ENCODE data around the gene GBP2. TPM values are rescaled to one million over a fixed set of nuclear protein-coding genes. Genes with fewer than 3 reads are reported as not detected.

The GBP2 gene
- total and polyA plus RNA-seq, 2 donors (not counting 3 experiments of a cell fraction or from before 2014, with no cell fraction given) = 13.1 to 30.2 TPM

GRCh38 chr1:89095737-89096136 is 30.2 kb downstream of the GBP2 start:
- ChIA-PET CTCF (interaction anchor here (1.1 kb wide), 1 partner anchor 10 kb away, joined by 6 read pairs; no protein-coding TSS in a partner anchor), POLR2A (no interaction called here)
- dilution Hi-C loops (cut with MboI; ENCODE audit: extremely low pct_ligation_motif_present, low sequenced_read_pairs) = no loop called here

GRCh38 chr1:89089962-89090361 is 36.0 kb downstream of the GBP2 start:
- no peaks in the 10 kb centered on the region for H3K4me1 ChIP-seq (ENCODE audit: control insufficient read depth, extremely low read depth, insufficient read depth, low read length)
- DNase-seq (ENCODE audit: low read depth, low spot score) = no peak
- H3K4me2 ChIP-seq (ENCODE audit: insufficient read depth, low read length) = no peak overlapping the region
- TF ChIP-seq EZH2 (IDR thresholded peaks at IDR 0.05; ENCODE audit: borderline replicate concordance, low read depth, low read length, severe bottlenecking) (no peak), MYC (IDR thresholded peaks at IDR 0.05; ENCODE audit: low read depth, low read length) (no peak), POLR2A (IDR thresholded peaks at IDR 0.05; ENCODE audit: low read depth, low read length) (no peak), FOS (IDR thresholded peaks at IDR 0.05; ENCODE audit: borderline replicate concordance, insufficient read depth, low read length) (no peak), GATA2 (IDR thresholded peaks at IDR 0.05; ENCODE audit: insufficient read depth, insufficient read length, low read depth, low read length) (no peak), JUN (IDR thresholded peaks at IDR 0.05; ENCODE audit: borderline replicate concordance, insufficient read depth, insufficient read length, low read depth) (no peak), CTCF (IDR thresholded peaks at IDR 0.05; ENCODE audit: extremely low read depth in 1 of 2, insufficient read depth in 1 of 2, low read depth in 1 of 2, low read length in 2 of 2) (no peak), MAX (IDR thresholded peaks at IDR 0.05; ENCODE audit: insufficient read depth, insufficient read length) (no peak), POLR2AphosphoS5 (IDR thresholded peaks at IDR 0.05; ENCODE audit: insufficient read depth, low read depth, low read length) (no peak)
- H3K27ac ChIP-seq (ENCODE audit: insufficient read depth, low read depth, low read length) = no peak overlapping the region
- no peak for FAIRE-seq
- BruUV-seq (replicated peaks) = no TSS peak
- intact Hi-C loops (cut with micrococcal nuclease) (loop anchor here (5.0 kb wide), 1 partner anchor 118 kb away; no protein-coding TSS in a partner anchor), dilution Hi-C loops (cut with MboI; ENCODE audit: extremely low pct_ligation_motif_present, low sequenced_read_pairs) (no loop called here)
- no peaks in the 10 kb centered on the region for H3K9me1 ChIP-seq (replicated peaks; ENCODE audit: control insufficient read depth, extremely low read depth, insufficient read depth, low read length)
- CTCF ChIA-PET = no interaction called here
- no peaks in the 10 kb centered on the region for H3K36me3 ChIP-seq (ENCODE audit: control insufficient read depth in 2 of 2, extremely low read depth in 1 of 2, insufficient read depth in 2 of 2, low read length in 2 of 2)
- no peaks in the 10 kb centered on the region for H3K9me3 ChIP-seq (replicated peaks; ENCODE audit: control insufficient read depth, insufficient read depth, low read length)
- no peak overlapping the region for H3K4me3 ChIP-seq (replicated peaks in 1 of 3; ENCODE audit: insufficient read depth in 1 of 3, low read depth in 1 of 3, low read length in 3 of 3)
- H3K27me3 ChIP-seq (ENCODE audit: control insufficient read depth in 2 of 2, insufficient read depth in 2 of 2, low read length in 2 of 2) = no peaks in the 10 kb centered on the region
- H2AFZ ChIP-seq (ENCODE audit: low read depth, low read length) = no peak overlapping the region
- H3K9ac ChIP-seq (replicated peaks; ENCODE audit: extremely low read depth, insufficient read depth, low read length) = no peak overlapping the region
- no peaks in the 10 kb centered on the region for H4K20me1 ChIP-seq (replicated peaks; ENCODE audit: control insufficient read depth, extremely low read depth, insufficient read depth, low read length)
- H3K79me2 ChIP-seq (ENCODE audit: control insufficient read depth, insufficient read depth, low read length) = no peaks in the 10 kb centered on the region
- POLR2A ChIA-PET = no interaction called here

More at GRCh38 chr1:89095737-89096136, 30.2 kb downstream of the GBP2 start:
- no peaks in the 10 kb centered on the region for H3K79me2 ChIP-seq (ENCODE audit: control insufficient read depth, insufficient read depth, low read length)
- H3K9ac ChIP-seq (replicated peaks; ENCODE audit: extremely low read depth, insufficient read depth, low read length) = no peak overlapping the region
- H3K27me3 ChIP-seq (ENCODE audit: control insufficient read depth in 2 of 2, insufficient read depth in 2 of 2, low read length in 2 of 2) = no peaks in the 10 kb centered on the region
- BruUV-seq (replicated peaks) = no TSS peak
- intact Hi-C loops (cut with micrococcal nuclease) = no loop called here
- H4K20me1 ChIP-seq (replicated peaks; ENCODE audit: control insufficient read depth, extremely low read depth, insufficient read depth, low read length) = no peaks in the 10 kb centered on the region
- H3K4me3 ChIP-seq (replicated peaks in 1 of 3; ENCODE audit: insufficient read depth in 1 of 3, low read depth in 1 of 3, low read length in 3 of 3) = no peak overlapping the region
- H3K9me1 ChIP-seq (replicated peaks; ENCODE audit: control insufficient read depth, extremely low read depth, insufficient read depth, low read length) = no peaks in the 10 kb centered on the region
- H3K9me3 ChIP-seq (replicated peaks; ENCODE audit: control insufficient read depth, insufficient read depth, low read length) = no peaks in the 10 kb centered on the region
- H2AFZ ChIP-seq (ENCODE audit: low read depth, low read length) = no peak overlapping the region
- no peak overlapping the region for H3K4me2 ChIP-seq (ENCODE audit: insufficient read depth, low read length)
- no peak for TF ChIP-seq FOS (IDR thresholded peaks at IDR 0.05; ENCODE audit: borderline replicate concordance, insufficient read depth, low read length)
- TF ChIP-seq POLR2A (IDR thresholded peaks at IDR 0.05; ENCODE audit: low read depth, low read length) = no peak
- no peak for TF ChIP-seq POLR2AphosphoS5 (IDR thresholded peaks at IDR 0.05; ENCODE audit: insufficient read depth, low read depth, low read length)
- no peak for TF ChIP-seq MYC (IDR thresholded peaks at IDR 0.05; ENCODE audit: low read depth, low read length)
- H3K27ac ChIP-seq (ENCODE audit: insufficient read depth, low read depth, low read length) = no peak overlapping the region
- no peak for DNase-seq (ENCODE audit: low read depth, low spot score)
- no peaks in the 10 kb centered on the region for H3K4me1 ChIP-seq (ENCODE audit: control insufficient read depth, extremely low read depth, insufficient read depth, low read length)
- FAIRE-seq = no peak
- no peaks in the 10 kb centered on the region for H3K36me3 ChIP-seq (ENCODE audit: control insufficient read depth in 2 of 2, extremely low read depth in 1 of 2, insufficient read depth in 2 of 2, low read length in 2 of 2)
